GM12872 (cell line): ENCODE measurements around the gene ZBTB48.

Experiments
- CTCF ChIP-seq: IDR thresholded peaks from 3 replicates; pipeline ENCODE4 v1.5.1; 2011; ENCODE audit warnings: low read depth, mild to moderate bottlenecking, low read length, moderate library complexity; ENCODE audit not compliant: insufficient read depth

ZBTB48 gene

GRCh38 chr1:6579374-6580118, at the start of gene ZBTB48:
ZBTB48 (plus strand) TSS chr1:6579994; CDS start chr1:6580610, 616 bp downstream.
- TF ChIP-seq CTCF = no peak

GRCh38 chr1:6530504-6531160, 49.2 kb upstream of the ZBTB48 start:
- no peak for TF ChIP-seq CTCF

- no peak for TF ChIP-seq CTCF
Observed at GRCh38 chr1:6531996-6532395, 47.8 kb upstream of the ZBTB48 start.

GRCh38 chr1:6534248-6534822, 45.5 kb upstream of the ZBTB48 start:
- TF ChIP-seq CTCF = no peak

GRCh38 chr1:6535214-6535613, 44.6 kb upstream of the ZBTB48 start:
- TF ChIP-seq CTCF = no peak

GRCh38 chr1:6536291-6536690, 43.5 kb upstream of the ZBTB48 start:
- TF ChIP-seq CTCF = no peak

- TF ChIP-seq CTCF = no peak
Observed at GRCh38 chr1:6538956-6539355, 40.8 kb upstream of the ZBTB48 start.
